ENCODE measurements around the gene TOM1L2.

TOM1L2 gene

GRCh38 chr17:17846003-17846402, 126.2 kb downstream of the TOM1L2 start:
- no peak for DNase-seq

DNA sequence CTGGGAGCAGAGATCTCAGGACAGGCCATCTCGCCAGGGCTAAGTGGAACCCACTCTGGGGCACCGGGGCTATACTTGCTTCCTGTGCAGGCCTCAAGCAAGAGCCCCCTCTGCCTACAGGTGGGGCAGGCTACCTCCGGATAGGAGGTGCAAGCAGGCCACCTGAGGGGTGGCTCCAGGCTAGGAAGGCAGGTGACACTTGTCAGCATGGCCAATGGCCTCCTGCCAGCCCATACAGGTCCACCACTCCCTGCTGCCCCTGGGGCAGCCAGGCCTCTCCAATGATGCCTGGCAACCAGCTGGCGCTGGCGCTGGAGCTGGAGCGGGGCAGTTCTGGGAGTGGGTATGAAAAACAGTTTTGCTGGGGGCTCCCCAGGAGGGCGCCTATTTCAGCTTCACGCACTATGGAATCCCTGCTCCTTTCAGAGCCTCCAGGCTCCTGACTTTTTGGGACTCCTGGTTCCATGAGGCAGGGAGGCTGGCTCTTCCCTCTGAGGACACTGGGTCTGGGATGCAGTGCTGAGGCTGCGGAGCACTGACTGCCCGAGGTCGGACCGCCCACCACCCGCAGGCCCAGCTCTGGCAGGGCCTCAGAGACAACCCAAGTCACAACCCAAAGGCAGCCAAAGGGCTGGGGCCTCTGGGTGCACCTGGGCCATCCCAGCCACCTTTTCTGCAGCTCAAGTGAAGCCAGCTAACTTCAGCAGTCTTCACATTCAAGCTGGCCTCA, 127.0 kb downstream of the TOM1L2 start:
- no peak for DNase-seq

GRCh38 chr17:17844500-17844899, 127.7 kb downstream of the TOM1L2 start:
- no peak for DNase-seq

DNA sequence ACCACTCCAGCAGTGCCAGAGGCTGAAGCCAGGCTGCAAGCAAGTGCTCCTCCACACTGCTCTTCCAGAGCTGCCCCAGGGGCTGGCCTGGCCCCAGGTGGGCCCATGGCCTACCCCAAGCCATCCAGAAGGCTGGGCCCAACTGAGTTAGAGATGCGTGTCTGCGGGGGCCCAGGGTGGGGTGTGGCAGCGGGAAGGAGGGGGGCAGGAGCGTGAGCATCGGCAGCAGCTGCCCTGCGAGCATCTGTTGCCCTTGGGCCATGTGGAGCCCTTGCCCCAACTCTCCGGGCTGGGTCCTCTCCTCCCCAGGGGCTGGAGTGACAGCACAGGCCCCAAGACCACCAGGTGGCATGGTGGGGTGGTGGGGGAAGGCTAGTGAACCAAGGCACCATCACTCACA, 128.1 kb downstream of the TOM1L2 start:
- no peak for DNase-seq

GRCh38 chr17:17843096-17843495, 129.1 kb downstream of the TOM1L2 start:
- no peak for DNase-seq

DNA sequence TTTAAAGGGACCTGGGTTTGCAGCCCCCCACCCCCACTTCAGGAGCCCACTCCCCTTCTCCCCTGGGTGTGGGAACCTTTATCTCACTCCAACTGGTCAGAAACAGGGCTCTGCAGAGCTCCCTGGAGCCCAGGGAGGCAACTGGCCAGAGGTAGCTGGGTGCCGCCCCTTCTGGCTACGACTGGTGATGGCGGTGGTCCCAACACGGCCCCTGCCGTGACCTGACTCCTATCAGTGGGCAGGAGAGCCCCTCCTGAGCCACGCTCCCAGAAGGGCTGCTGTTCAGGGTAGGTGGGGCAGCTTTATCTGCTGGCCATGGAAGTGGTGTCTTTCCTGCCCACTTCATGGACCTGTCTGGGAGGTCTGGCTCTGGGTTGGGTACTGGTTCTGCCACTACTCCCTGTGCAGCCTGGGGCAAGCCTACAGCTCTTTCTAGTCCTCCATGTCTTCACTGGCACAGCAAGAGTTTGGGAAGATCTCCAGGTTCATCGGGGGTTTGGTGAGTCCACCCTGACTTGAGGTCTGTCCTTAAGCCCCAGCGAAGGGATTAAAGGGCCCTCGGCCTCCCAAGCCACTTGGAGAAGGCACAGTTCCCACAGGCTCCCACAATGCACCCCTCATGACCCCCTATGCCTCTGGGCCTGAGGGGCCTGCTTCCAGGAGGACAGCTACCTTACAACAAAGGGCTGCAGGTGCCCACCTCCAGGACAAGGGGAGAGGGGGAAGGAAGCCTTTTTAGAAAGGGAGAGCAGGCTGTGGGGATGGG, 129.9 kb downstream of the TOM1L2 start:
- DNase-seq = no peak

GRCh38 chr17:17841601-17842025, 130.6 kb downstream of the TOM1L2 start:
- no peak for DNase-seq

DNA sequence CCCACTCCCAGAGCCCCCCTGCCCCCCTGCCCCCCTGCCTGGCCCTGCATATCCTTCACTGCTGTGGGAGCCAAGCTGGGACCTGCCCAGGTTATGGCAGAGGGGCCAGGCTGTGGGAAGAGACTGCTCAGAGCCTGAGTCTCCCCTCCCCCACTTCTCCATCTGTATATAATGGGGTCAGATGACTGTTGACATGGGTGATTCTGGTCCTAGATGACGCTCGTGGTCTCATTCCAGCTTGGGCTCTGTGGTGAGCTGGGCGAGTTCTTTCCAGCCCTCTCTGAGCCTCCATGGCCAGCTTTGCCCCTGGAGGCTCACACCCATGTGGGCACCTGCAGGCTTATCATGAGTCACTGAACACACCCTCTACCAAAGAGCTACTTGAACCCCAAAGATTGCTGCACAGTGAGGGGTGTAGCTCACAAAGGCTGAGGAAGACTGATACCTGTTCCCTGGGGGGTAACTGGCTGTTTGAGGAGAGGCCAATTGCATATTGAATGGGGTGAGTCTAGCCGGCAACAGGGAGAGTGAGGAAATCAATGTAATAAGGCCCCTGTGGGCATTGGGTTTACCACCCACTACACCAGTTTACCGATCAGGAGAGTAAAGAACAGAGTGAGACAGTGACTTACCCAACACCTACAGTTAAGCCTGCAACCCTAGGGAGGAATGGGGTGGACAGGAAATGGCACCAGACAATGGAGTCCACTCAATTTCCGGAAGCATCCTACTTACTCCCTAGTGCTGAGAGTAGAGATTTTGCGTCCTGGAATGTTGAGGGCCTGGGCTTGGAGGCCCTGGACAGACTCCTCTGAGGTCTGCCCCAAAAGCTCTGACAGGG, 131.2 kb downstream of the TOM1L2 start:
- DNase-seq = no peak

- DNase-seq = peak; percentile 66
These were observed 132.2 kb downstream of the TOM1L2 start for GRCh38 chr17:17839791-17840707.

DNA sequence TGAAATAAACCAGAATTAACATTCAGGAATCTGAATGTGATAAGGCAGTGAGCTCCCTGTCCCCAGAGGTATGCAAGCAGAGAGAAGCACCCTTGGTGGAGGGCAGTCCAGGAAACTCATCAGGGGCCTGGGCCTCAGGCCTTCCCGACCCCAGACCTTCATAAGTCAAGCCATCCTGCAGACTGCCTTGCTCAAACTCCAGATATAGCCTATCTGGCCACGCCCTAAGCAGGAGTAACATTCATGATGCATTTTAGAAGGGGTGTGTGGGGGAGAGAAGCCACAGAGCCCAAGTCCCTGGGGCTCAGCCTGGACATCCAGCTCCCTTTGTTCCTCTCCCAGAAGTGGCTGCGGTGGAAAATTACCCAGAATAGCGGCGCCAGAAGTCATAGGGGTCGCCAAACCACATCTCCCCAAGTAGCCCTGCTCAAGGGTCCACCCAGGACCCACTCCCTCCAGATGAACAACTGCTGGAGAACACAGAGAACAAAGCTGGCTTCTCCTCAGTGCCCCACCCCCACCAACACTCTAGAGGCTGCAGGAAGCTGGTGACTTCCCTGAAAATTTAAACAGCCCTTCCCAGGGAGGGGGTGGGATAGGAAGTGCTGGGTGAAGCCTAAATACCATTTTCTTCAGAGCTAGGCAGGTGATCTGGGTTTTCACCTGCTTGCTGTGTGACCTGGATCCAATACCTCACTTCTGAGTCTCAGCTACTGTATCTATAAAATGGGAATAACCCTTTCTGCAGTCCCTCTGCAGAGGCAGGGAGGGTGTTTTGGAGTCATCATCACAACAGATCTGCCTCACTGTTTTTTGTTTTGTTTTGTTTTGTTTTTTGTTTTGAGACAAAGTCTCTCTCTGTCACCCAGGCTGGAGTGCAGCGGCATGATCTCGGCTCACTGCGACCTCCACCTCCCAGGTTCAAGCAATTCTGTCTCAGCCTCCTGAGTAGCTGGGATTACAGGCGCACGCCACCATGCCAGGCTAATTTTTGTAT, 133.9 kb downstream of the TOM1L2 start:
- no peak for DNase-seq

DNA sequence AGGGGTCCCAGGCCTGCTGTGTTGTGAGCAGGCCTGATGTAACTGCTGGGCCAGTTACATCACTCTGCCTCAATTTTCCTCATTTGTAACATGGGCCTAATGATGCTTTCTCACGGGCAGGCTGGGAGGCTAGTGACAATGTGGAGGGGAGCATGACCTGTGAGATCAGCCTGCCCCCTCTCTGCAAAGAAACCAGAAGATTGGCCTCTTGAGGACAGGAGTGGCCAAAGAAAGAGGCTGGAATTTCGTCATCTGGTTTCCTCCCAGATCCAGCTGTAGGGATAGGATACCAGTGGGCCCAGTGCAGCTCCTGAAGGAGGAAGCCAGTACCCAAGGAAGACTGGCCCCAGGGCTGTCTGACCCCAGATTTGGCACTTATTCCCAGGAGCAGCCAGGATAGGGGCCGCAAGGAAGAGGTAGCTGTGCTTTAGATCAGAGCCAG, 134.8 kb downstream of the TOM1L2 start:
- no peak for DNase-seq

DNA sequence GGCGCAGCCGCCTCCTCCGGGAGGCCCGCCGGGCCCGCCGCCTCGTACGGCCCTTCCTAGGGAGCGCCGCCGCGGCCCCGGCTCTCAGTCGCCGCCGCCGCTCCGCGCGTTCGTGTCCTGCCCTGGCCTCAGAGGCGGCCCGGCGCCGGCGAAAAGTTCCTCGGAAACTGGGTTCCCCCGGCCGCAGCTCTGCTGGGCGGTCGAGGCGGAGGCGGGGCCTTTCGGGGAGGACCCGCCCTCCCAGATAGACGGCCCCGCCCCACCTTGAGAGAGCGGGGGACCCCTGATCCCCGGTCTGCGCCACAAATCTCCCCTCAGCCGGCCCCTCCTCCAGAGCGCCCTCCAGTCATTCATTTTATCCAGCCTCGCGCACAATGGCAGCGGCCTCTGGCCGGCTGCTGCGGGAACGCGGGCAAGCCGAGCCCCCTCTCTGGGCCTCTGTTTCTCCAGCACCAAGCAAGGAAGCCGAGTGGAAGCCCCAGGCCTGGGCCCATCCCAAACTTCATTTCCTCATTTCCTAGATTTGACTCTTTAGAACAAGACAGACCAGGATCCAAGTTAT, 135.3 kb downstream of the TOM1L2 start, which contains the start of gene SREBF1:
SREBF1 (minus strand) TSS at position 169 of the 562 bp plus-strand sequence. CDS start 169 bp downstream, outside the sequence.
- no peak for DNase-seq

GRCh38 chr17:17836250-17836817, 135.9 kb downstream of the TOM1L2 start:
- peak; percentile 77 for DNase-seq

DNA sequence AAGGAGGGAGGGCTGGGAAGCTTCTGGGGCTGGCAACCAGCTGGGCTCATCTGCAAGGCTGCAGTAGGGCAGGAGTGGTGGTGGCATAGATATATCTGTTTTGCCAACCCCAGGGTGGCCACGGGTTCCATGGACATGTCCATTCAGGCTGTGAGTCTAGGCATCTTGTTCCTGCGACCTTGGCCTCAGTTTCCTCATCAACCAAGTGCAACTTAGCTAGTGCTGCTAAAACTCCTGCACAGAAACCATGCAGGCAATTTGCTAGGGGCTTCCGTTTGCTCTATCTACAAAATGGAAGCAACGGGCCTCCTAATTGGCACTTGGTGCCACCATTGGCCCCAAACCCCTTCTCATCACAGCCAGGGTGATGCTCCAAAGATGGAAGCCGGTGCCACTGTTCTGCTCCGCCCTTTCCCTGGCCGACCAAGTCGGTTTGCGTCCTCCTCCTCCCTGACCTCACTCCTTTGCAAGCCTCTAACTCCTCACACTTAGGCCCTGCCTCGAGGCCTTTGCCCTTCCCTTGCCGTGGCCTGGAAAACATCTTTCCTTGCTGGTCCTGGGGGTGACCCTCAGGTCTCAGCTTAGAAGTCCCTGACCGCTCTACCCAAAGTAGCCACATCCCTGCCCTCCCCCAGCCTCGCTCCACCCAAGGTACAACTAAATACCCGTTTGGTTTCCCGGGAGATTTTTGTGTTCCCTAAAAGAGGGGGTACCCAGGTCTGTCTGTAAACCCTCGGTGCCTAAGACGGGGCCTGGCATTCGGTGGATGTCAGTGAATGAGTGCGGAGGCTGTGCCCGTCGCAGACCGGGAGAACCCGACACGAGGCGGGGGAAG, 136.6 kb downstream of the TOM1L2 start:
- DNase-seq = no peak

- DNase-seq = no peak
These were observed 137.2 kb downstream of the TOM1L2 start for GRCh38 chr17:17834974-17835373.

GRCh38 chr17:17833658-17834357, 138.4 kb downstream of the TOM1L2 start:
- no peak for DNase-seq

DNA sequence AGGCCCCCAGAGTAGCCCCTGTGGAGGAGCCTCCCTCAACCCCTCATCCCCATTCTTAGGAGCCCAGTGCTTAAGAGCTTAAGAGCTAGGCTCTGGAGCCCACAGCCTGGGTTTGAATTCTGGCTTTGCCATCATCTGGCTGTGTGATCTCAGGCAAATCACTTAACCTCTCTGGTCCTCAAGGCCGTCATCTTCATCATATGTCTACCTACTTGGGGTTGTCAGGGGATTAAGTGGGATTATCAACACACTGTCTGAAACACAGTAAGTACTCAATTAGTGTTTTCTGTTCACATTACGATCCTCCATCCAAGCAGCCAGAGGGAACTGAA, 140.2 kb downstream of the TOM1L2 start:
- no peak for DNase-seq

- DNase-seq = no peak
These were observed 140.8 kb downstream of the TOM1L2 start for GRCh38 chr17:17831208-17832031.

Data from GOT3 (cell line).